Measurements from ENCODE around the gene MRPL38. TPM values are rescaled to one million over a fixed set of nuclear protein-coding genes. Genes with fewer than 3 reads are reported as not detected.

The MRPL38 gene
- total and polyA plus RNA-seq, 2 donors: 18.3 to 61.3 TPM

GRCh38 chr17:75885431-75885830, 19.3 kb downstream of the MRPL38 start:
- no peak overlapping the region for H3K4me3 ChIP-seq (ENCODE audit: low read depth, low read length)
- H3K36me3 ChIP-seq (ENCODE audit: insufficient read depth): no peaks in the 10 kb centered on the region
- no peak for DNase-seq (ENCODE audit: extremely low spot score)
- no peaks in the 10 kb centered on the region for H3K4me1 ChIP-seq (ENCODE audit: insufficient read depth)
- H3K27ac ChIP-seq (ENCODE audit: low read depth): no peak overlapping the region
- 79% methylated on average over 8 of the region's 8 CpGs for WGBS

GRCh38 chr17:75881678-75882454, 22.8 kb downstream of the MRPL38 start:
- no peak overlapping the region for H3K27ac ChIP-seq (ENCODE audit: low read depth)

GRCh38 chr17:75880266-75880665, 24.4 kb downstream of the MRPL38 start:
- H3K4me3 ChIP-seq (ENCODE audit: low read depth, low read length): no peak overlapping the region
- no peaks in the 10 kb centered on the region for H3K4me1 ChIP-seq (ENCODE audit: insufficient read depth)
- no peak overlapping the region for H3K27ac ChIP-seq (ENCODE audit: low read depth)
- 59% methylated on average over 7 of the region's 7 CpGs for WGBS
- DNase-seq (ENCODE audit: extremely low spot score): no peak
- H3K36me3 ChIP-seq (ENCODE audit: insufficient read depth): no peaks in the 10 kb centered on the region

More at GRCh38 chr17:75881678-75882454, 22.8 kb downstream of the MRPL38 start:
- WGBS: 84% methylated on average over 15 of the region's 15 CpGs
- H3K4me1 ChIP-seq (ENCODE audit: insufficient read depth): no peaks in the 10 kb centered on the region
- DNase-seq (ENCODE audit: extremely low spot score): no peak
- no peak overlapping the region for H3K4me3 ChIP-seq (ENCODE audit: low read depth, low read length)
- no peaks in the 10 kb centered on the region for H3K36me3 ChIP-seq (ENCODE audit: insufficient read depth)

GRCh38 chr17:75878174-75878998, 26.3 kb downstream of the MRPL38 start, which contains the start of gene TRIM47:
TSS of gene TRIM47 (minus strand) at chr17:75878581. CDS start at chr17:75878548, 33 bp downstream.
- Histone ChIP-seq H3K4me3 (ENCODE audit: low read depth, low read length) (peak within 1 kb of the TSS; percentile 64), H3K27ac (ENCODE audit: low read depth) (peak within 1 kb of the TSS; percentile 41), H3K36me3 (ENCODE audit: insufficient read depth) (no peaks in the 10 kb centered on the region), H3K4me1 (ENCODE audit: insufficient read depth) (no peaks in the 10 kb centered on the region)
- no peak for DNase-seq (ENCODE audit: extremely low spot score)
- WGBS: under 1% methylated on average over 87 of the region's 87 CpGs

- Histone ChIP-seq H3K4me3 (ENCODE audit: low read depth, low read length) (peak overlapping the region; percentile 64), H3K27ac (ENCODE audit: low read depth) (peak overlapping the region; percentile 41), H3K4me1 (ENCODE audit: insufficient read depth) (no peaks in the 10 kb centered on the region), H3K36me3 (ENCODE audit: insufficient read depth) (no peaks in the 10 kb centered on the region)
- WGBS: under 1% methylated on average over 56 of the region's 56 CpGs
- no peak for DNase-seq (ENCODE audit: extremely low spot score)
Observed at GRCh38 chr17:75877752-75878173, 26.9 kb downstream of the MRPL38 start.

- Histone ChIP-seq H3K4me3 (ENCODE audit: low read depth, low read length) (peak overlapping the region; percentile 64), H3K27ac (ENCODE audit: low read depth) (peak overlapping the region; percentile 76), H3K4me1 (ENCODE audit: insufficient read depth) (no peaks in the 10 kb centered on the region), H3K36me3 (ENCODE audit: insufficient read depth) (no peaks in the 10 kb centered on the region)
- no peak for DNase-seq (ENCODE audit: extremely low spot score)
- 4% methylated on average over 41 of the region's 41 CpGs for WGBS
Observed at GRCh38 chr17:75876938-75877751, 27.5 kb downstream of the MRPL38 start.

- 23% methylated on average over 26 of the region's 26 CpGs for WGBS
- DNase-seq (ENCODE audit: extremely low spot score): no peak
- Histone ChIP-seq H3K36me3 (ENCODE audit: insufficient read depth) (no peaks in the 10 kb centered on the region), H3K27ac (ENCODE audit: low read depth) (peak overlapping the region; percentile 76), H3K4me1 (ENCODE audit: insufficient read depth) (no peaks in the 10 kb centered on the region), H3K4me3 (ENCODE audit: low read depth, low read length) (no peak overlapping the region)
Observed at GRCh38 chr17:75876190-75876937, 28.3 kb downstream of the MRPL38 start.

- no peaks in the 10 kb centered on the region for H3K4me1 ChIP-seq (ENCODE audit: insufficient read depth)
- no peak overlapping the region for H3K4me3 ChIP-seq (ENCODE audit: low read depth, low read length)
- H3K36me3 ChIP-seq (ENCODE audit: insufficient read depth): no peaks in the 10 kb centered on the region
- no peak for DNase-seq (ENCODE audit: extremely low spot score)
- 50% methylated on average over 5 of the region's 5 CpGs for WGBS
- peak overlapping the region; percentile 76 for H3K27ac ChIP-seq (ENCODE audit: low read depth)
Observed at GRCh38 chr17:75875940-75876189, 28.8 kb downstream of the MRPL38 start.

GRCh38 chr17:75875182-75875939, 29.3 kb downstream of the MRPL38 start:
- no peak overlapping the region for H3K4me3 ChIP-seq (ENCODE audit: low read depth, low read length)
- H3K36me3 ChIP-seq (ENCODE audit: insufficient read depth): no peaks in the 10 kb centered on the region
- H3K27ac ChIP-seq (ENCODE audit: low read depth): peak overlapping the region; percentile 76
- WGBS: 60% methylated on average over 18 of the region's 18 CpGs
- H3K4me1 ChIP-seq (ENCODE audit: insufficient read depth): no peaks in the 10 kb centered on the region
- no peak for DNase-seq (ENCODE audit: extremely low spot score)

GRCh38 chr17:75874323-75875181, 30.1 kb downstream of the MRPL38 start:
- H3K36me3 ChIP-seq (ENCODE audit: insufficient read depth): no peaks in the 10 kb centered on the region
- no peak overlapping the region for H3K27ac ChIP-seq (ENCODE audit: low read depth)
- no peaks in the 10 kb centered on the region for H3K4me1 ChIP-seq (ENCODE audit: insufficient read depth)
- WGBS: 87% methylated on average over 38 of the region's 38 CpGs
- no peak for DNase-seq (ENCODE audit: extremely low spot score)
- H3K4me3 ChIP-seq (ENCODE audit: low read depth, low read length): no peak overlapping the region

GRCh38 chr17:75873587-75874322, 30.9 kb downstream of the MRPL38 start:
- no peaks in the 10 kb centered on the region for H3K36me3 ChIP-seq (ENCODE audit: insufficient read depth)
- no peaks in the 10 kb centered on the region for H3K4me1 ChIP-seq (ENCODE audit: insufficient read depth)
- no peak overlapping the region for H3K4me3 ChIP-seq (ENCODE audit: low read depth, low read length)
- no peak for DNase-seq (ENCODE audit: extremely low spot score)
- 50% methylated on average over 11 of the region's 11 CpGs for WGBS
- H3K27ac ChIP-seq (ENCODE audit: low read depth): peak overlapping the region; percentile 12

All from urinary bladder (tissue), 4 donors.